Loucy (cell line): ENCODE results near the gene BCAR3.

Experiments
- H2AFZ ChIP-seq: fragments of 200-600 bp; sonication (generic); 2 replicates; pipeline ENCODE4 v1.6.0; 2016; ENCODE audit warnings: antibody characterized with exemption, mild to moderate bottlenecking, low read length, moderate library complexity
- H3F3A ChIP-seq: fragments of 200-600 bp; 2 replicates; pipeline ENCODE4 v1.6.0; 2016; ENCODE audit warnings: antibody characterized with exemption, low read depth, mild to moderate bottlenecking
- H3K27me3 ChIP-seq: fragments of 200-600 bp; sonication (generic); 2 replicates; pipeline ENCODE4 v1.6.1; 2014; ENCODE audit warnings: low read length, mild to moderate bottlenecking; ENCODE audit not compliant: insufficient read depth, poor library complexity, severe bottlenecking
- H3K36me3 ChIP-seq: fragments of 200-600 bp; sonication (generic); 2 replicates; pipeline ENCODE4 v1.6.1; 2016; ENCODE audit warnings: low read length; ENCODE audit not compliant: insufficient read depth
- H3K4me1 ChIP-seq: fragments of 200-600 bp; sonication (generic); 2 replicates; pipeline ENCODE4 v1.5.1; 2014; ENCODE audit warnings: low read length, mild to moderate bottlenecking; ENCODE audit not compliant: insufficient read depth, poor library complexity, severe bottlenecking
- H3K4me2 ChIP-seq: fragments of 200-600 bp; sonication (generic); 2 replicates; pipeline ENCODE4 v1.6.0; 2014; ENCODE audit warnings: antibody characterized with exemption, low read length, low read depth, mild to moderate bottlenecking; ENCODE audit not compliant: poor library complexity, severe bottlenecking
- H3K4me3 ChIP-seq: fragments of 200-600 bp; sonication (generic); 2 replicates; pipeline ENCODE4 v1.5.1; 2014; ENCODE audit warnings: low read length, mild to moderate bottlenecking, mixed read lengths; ENCODE audit not compliant: poor library complexity, severe bottlenecking
- H3K79me2 ChIP-seq: fragments of 200-600 bp; sonication (generic); 2 replicates; pipeline ENCODE4 v1.6.1; 2014; ENCODE audit warnings: low read length; ENCODE audit not compliant: insufficient read depth
- H3K9ac ChIP-seq: fragments of 200-600 bp; sonication (generic); 2 replicates; pipeline ENCODE4 v1.6.0; 2014; ENCODE audit warnings: mild to moderate bottlenecking, low read depth, low read length, moderate library complexity; ENCODE audit not compliant: poor library complexity, severe bottlenecking
- H3K9me2 ChIP-seq: fragments of 200-600 bp; sonication (generic); replicated peaks from 2 replicates; pipeline ENCODE4 v1.6.1; 2016; ENCODE audit warnings: low read depth, low read length, mixed read lengths
- H3K9me3 ChIP-seq: fragments of 200-600 bp; sonication (generic); 2 replicates; pipeline ENCODE4 v1.6.1; 2014; ENCODE audit warnings: mild to moderate bottlenecking, antibody characterized with exemption, low read length, low read depth; ENCODE audit not compliant: insufficient read depth
- H4K20me1 ChIP-seq: fragments of 200-600 bp; sonication (generic); 2 replicates; pipeline ENCODE4 v1.6.0; 2014; ENCODE audit warnings: antibody characterized with exemption, low read length, mild to moderate bottlenecking; ENCODE audit not compliant: insufficient read depth, poor library complexity, severe bottlenecking
- EZH2phosphoT487 ChIP-seq: fragments of 200-600 bp; IDR thresholded peaks from 2 replicates; pipeline ENCODE4 v1.6.1; 2018; ENCODE audit warnings: antibody characterized with exemption, mild to moderate bottlenecking, moderate library complexity, borderline replicate concordance
- TF ChIP-seq, protein P1 (sequence below): fragments of 200-600 bp; sonication (generic); conservative IDR thresholded peaks from 2 replicates; pipeline ENCODE4 v1.5.1; 2014; ENCODE audit warnings: mild to moderate bottlenecking, antibody characterized with exemption, low read length

The BCAR3 gene

DNA sequence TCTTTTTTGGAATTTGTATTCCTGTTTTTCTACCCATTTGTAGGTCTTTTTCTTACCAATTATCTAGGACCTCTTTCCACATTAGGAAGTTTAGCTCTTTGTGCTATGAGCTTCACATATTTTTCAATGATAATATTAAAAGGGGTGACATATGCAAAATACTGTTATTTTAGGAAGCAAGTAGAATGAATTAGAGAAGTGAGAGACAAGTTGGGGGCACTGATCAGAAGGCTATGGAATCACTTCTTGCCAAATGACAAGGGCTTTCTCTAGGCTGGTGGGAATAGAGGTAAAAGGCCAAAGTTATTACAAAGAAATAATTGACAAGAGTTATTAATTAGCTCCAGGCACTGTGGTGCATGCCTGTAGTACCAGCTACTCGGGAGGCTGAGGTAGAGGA is 4.3 kb upstream of the BCAR3 start:
- Histone ChIP-seq H3K9me2 (no peaks in the 10 kb centered on the region), H3K36me3 (no peaks in the 10 kb centered on the region), H3F3A (no peaks in the 10 kb centered on the region), H3K4me2 (no peak overlapping the region), H2AFZ (no peak overlapping the region), H3K4me3 (no peak overlapping the region), H3K27me3 (no peaks in the 10 kb centered on the region), H3K9ac (no peak overlapping the region), H3K79me2 (no peaks in the 10 kb centered on the region), H3K9me3 (no peaks in the 10 kb centered on the region), H4K20me1 (no peaks in the 10 kb centered on the region), H3K4me1 (peaks cover under 1% of the 10 kb centered on the region)
- TF ChIP-seq, protein P1, sequence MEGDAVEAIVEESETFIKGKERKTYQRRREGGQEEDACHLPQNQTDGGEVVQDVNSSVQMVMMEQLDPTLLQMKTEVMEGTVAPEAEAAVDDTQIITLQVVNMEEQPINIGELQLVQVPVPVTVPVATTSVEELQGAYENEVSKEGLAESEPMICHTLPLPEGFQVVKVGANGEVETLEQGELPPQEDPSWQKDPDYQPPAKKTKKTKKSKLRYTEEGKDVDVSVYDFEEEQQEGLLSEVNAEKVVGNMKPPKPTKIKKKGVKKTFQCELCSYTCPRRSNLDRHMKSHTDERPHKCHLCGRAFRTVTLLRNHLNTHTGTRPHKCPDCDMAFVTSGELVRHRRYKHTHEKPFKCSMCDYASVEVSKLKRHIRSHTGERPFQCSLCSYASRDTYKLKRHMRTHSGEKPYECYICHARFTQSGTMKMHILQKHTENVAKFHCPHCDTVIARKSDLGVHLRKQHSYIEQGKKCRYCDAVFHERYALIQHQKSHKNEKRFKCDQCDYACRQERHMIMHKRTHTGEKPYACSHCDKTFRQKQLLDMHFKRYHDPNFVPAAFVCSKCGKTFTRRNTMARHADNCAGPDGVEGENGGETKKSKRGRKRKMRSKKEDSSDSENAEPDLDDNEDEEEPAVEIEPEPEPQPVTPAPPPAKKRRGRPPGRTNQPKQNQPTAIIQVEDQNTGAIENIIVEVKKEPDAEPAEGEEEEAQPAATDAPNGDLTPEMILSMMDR = no peak
- TF ChIP-seq EZH2phosphoT487 = no peak

DNA sequence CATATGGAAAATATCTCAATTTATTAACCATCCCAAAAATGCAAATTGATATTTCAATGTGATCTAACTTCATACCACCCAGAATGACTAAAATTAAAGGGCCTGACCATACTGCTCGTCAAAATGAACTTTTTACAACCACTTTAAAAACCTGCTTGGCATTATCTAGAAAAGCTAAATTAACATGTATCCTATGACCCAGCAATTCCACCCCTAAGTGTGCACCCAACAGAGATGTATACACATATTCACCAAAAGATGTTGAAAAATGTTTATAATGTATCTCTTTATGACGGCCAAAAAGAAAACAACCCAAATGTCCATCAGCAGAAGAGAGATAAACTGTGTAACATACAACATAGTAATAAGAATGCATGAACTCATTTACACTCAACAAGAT is 1.6 kb upstream of the BCAR3 start:
- Histone ChIP-seq H3K79me2 (no peaks in the 10 kb centered on the region), H3K4me3 (no peak overlapping the region), H3K4me1 (no peaks in the 10 kb centered on the region), H3K36me3 (no peaks in the 10 kb centered on the region), H2AFZ (no peak overlapping the region), H3K9me2 (no peaks in the 10 kb centered on the region), H3K9ac (no peak overlapping the region), H3K4me2 (no peak overlapping the region), H3K27me3 (no peaks in the 10 kb centered on the region), H3F3A (no peaks in the 10 kb centered on the region), H3K9me3 (no peaks in the 10 kb centered on the region), H4K20me1 (no peaks in the 10 kb centered on the region)
- TF ChIP-seq EZH2phosphoT487 = no peak
- TF ChIP-seq, protein P1 = no peak

DNA sequence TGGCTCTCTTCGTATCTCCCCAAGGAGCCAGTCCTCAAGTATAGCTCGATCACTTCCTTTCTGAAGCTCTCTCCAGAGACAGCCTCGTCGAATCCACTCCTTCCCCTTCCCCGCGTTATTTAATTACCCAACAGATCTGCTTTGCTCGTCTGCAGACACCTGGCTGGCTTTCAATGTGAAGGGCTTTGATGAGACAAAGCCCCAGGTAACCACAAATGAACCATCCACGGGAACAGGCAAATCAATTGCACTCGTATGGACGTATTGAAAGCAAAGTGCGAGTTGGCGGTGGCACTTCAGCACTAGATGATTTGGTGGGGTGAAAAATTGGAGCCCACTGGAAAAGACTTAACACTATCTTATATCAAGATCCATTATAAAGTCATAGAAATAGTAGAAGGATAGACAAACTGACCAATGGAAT is 364 bp upstream of the BCAR3 start:
- TF ChIP-seq, protein P1 = no peak
- TF ChIP-seq EZH2phosphoT487 = no peak
- H3K4me1 ChIP-seq = no peaks in the 10 kb centered on the region
- H3K27me3 ChIP-seq = no peaks in the 10 kb centered on the region
- H3K9me2 ChIP-seq = no peaks in the 10 kb centered on the region
- H3K4me3 ChIP-seq = no peak overlapping the region
- no peaks in the 10 kb centered on the region for H3K79me2 ChIP-seq
- H3K36me3 ChIP-seq = no peaks in the 10 kb centered on the region
- no peaks in the 10 kb centered on the region for H3K9me3 ChIP-seq
- no peaks in the 10 kb centered on the region for H4K20me1 ChIP-seq
- H3F3A ChIP-seq = no peaks in the 10 kb centered on the region
- no peak overlapping the region for H3K4me2 ChIP-seq
- no peak overlapping the region for H3K9ac ChIP-seq
- no peak overlapping the region for H2AFZ ChIP-seq
